Astrocyte of the hippocampus (primary cell): Measurements from ENCODE around the gene ANO4.
A peak's percentile ranks its signal among the peaks of the same experiment; 100 is the strongest.
"Not testable (repeated sequence)": the region's sequence is repeated elsewhere in the genome, so short reads cannot be mapped to it uniquely, and the experiment has no call there.

Source experiments
- DNase-seq: peaks from one replicate; pipeline ENCODE4 v3.0.0; 2011; ENCODE audit warnings: low read depth, low spot score

The ANO4 gene

GRCh38 chr12:101082706-101083105, 288.1 kb downstream of the ANO4 start:
- no peak for DNase-seq

DNA sequence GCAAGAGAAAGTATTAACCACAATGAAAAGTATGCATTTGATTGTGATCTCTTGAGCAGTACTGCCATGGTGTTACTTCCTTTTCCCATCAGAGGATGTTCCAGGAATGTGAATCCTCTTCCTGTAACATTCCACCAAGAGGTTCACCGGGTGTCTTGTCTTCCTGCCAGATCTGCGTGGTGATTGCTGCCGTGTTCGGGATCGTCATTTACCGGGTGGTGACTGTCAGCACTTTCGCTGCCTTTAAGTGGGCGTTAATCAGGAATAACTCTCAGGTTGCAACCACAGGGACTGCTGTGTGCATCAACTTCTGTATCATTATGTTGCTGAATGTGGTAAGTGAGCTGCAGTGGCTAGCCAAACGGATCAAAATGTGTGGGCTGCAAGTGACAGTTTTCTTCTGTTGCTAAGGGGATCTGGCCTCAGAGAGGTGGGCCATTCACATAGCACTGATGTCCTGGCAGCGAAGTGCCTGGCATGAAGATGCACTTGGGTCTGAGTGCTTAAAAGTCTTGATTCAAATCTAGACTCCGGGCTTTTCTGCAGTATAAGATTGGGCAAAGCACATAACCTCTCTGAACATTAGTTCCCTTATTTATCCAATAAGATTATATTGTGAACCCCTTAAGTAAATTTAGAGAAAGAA, 292.0 kb downstream of the ANO4 start:
- DNase-seq = peak; percentile 52

- DNase-seq = no peak
Observed at GRCh38 chr12:101087920-101088319, 293.3 kb downstream of the ANO4 start.

DNA sequence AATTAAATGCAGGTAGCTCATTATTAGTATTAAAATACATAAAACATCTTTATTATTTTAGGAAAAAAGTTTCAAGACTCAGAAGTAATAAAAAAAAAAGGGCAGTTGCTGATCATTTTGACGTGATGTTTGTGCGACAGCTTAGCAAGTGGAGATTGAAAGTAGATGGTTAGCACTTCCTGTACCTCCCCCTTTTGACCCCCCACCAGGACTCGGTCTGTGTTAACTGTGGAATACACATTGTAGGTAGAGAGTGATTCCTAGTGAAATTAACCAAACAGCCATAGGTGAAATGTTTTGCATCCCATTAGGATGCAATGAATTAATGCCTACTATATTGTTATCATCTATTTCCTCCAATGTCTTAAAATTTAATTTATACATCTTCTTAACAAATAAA, 294.7 kb downstream of the ANO4 start:
- DNase-seq = no peak

DNA sequence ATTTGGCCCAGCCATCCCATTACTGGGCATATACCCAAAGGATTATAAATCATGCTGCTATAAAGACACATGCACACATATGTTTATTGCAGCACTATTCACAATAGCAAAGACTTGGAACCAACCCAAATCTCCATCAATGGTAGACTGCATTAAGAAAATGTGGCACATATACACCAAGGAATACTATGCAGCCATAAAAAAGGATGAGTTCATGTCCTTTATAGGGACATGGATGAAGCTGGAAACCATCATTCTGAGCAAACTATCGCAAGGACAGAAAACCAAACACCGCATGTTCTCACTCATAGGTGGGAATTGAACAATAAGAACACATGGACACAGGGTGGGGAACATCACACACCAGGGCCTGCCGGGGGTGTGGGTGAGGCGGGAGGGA, 295.6 kb downstream of the ANO4 start:
- DNase-seq = not testable (repeated sequence)

GRCh38 chr12:101097829-101098580, 303.4 kb downstream of the ANO4 start:
- DNase-seq = no peak

GRCh38 chr12:101107032-101107763, 312.6 kb downstream of the ANO4 start:
- no peak for DNase-seq

- no peak for DNase-seq
Observed at GRCh38 chr12:101108130-101108529, 313.6 kb downstream of the ANO4 start.

GRCh38 chr12:101110866-101111265, 316.3 kb downstream of the ANO4 start:
- DNase-seq = no peak

DNA sequence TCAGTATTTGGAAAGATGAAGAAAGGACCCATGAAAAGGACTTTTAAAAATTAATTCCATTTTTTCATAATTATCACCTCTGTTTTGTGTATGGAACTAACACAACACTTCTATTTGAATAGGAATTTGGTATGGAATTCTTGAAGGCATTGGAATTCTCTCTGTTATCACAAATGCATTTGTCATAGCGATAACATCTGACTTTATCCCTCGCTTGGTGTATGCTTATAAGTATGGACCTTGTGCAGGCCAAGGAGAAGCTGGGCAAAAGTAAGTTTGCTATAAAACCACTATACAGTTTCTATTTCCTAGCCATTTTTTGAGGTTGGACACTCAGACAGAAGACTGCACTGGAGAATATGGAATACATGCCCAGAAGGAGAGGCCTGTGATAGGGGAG, 316.9 kb downstream of the ANO4 start:
- DNase-seq = no peak

DNA sequence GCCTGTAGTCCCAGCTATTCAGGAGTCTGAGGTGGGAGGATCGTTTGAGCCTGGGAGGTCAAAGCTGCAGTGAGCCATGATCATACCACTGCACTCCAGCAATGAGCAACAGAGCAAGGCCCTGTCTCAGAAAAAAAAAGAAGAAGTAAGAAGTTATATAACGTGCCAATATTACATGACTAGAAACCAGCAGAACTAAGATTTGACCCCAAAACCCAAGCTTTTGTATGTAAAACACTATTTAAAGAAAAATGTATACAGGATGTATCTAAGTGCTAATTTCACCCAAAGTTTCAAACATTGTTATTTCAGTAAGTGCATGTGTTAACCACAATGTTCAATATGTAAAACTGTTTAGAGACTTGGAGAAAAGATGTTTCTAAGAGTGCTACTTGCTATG, 320.8 kb downstream of the ANO4 start:
- DNase-seq = no peak

DNA sequence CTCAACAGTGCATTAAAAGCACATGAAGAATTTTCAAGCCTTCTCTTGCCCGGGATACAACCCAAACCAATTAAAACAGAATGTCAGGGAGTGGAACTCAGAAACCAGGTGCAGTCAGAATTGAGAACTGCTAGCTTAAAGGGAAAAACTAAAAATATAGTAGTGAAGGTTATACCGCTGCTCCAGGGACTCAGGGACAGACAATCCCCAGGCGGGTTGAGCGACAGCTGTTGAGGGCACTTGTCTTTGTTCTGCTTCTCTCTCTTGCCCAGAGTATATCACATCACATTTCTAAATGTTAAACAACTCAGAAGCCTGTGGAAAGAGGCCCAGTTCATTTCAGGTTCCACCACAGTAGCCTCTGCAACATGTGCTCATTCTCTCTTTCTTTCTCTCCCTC, 322.3 kb downstream of the ANO4 start:
- DNase-seq = no peak

- DNase-seq = no peak
Observed at GRCh38 chr12:101117842-101118241, 323.3 kb downstream of the ANO4 start.

GRCh38 chr12:101127521-101128219, 333.1 kb downstream of the ANO4 start:
- peak; percentile 74 for DNase-seq

DNA sequence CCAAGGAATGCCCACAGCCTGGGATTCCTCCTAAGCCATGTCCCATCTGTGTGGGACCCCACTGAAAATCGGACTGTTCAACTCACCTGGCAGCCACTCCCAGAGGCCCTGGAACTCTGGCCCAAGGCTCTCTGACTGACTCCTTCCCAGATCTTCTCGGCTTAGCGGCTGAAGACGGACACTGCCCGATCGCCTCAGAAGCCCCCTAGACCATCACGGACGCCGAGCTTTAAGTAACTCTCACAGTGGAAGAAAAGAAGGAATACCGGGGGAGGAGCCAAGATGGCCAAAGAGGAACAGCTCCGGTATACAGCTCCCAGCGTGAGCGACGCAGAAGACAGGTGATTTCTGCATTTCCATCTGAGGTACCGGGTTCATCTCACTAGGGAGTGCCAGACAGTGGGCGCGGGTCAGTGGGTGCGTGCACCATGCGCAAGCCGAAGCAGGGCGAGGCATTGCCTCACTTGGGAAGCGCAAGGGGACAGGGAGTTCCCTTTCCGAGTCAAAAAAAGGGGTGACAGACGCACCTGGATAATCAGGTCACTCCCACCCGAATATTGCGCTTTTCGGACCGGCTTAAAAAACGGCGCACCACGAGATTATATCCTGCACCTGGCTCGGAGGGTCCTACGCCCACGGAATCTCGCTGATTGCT, 351.3 kb downstream of the ANO4 start:
- not testable (repeated sequence) for DNase-seq

- DNase-seq = no peak
Observed at GRCh38 chr12:101165319-101165718, 370.7 kb downstream of the ANO4 start.

DNA sequence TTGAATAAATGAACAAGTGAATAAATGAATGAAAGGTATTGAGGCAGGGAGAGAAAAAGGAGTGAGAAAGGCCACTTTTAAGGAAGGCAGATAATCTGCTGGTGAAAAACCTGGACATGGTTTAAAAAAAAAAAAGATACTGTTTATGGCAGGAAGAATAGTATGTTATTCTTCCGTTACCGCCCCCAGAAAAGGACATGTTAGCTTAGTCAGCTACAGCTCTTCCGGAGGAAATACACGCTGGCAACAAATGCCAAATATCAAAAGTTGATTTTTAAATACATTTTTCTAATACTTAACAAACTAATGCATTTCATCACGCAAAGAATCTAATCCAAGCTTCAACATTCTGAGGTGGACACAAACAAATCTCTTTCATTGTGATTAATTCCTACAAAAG, 372.3 kb downstream of the ANO4 start:
- DNase-seq = no peak

DNA sequence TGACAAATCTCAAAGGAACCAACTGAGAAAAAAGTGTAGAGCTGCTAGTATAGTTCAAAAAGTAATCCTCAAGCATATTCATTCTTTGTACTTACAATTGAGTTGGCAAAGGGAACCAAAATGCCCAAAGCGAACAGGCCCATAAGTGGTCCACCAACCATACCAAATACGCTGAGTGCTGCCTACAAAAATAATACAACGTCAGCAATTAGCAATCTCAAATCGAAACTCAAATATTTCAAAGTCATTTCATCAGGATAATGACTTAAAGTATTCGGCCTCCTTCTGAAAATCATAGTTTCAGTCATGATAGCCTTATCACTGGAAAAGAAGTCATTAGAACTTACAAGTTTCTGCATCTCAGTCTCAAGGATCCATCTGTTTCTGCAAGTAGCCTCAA, 373.4 kb downstream of the ANO4 start:
- no peak for DNase-seq

GRCh38 chr12:101172316-101172715, 377.7 kb downstream of the ANO4 start:
- peak; percentile 36 for DNase-seq

DNA sequence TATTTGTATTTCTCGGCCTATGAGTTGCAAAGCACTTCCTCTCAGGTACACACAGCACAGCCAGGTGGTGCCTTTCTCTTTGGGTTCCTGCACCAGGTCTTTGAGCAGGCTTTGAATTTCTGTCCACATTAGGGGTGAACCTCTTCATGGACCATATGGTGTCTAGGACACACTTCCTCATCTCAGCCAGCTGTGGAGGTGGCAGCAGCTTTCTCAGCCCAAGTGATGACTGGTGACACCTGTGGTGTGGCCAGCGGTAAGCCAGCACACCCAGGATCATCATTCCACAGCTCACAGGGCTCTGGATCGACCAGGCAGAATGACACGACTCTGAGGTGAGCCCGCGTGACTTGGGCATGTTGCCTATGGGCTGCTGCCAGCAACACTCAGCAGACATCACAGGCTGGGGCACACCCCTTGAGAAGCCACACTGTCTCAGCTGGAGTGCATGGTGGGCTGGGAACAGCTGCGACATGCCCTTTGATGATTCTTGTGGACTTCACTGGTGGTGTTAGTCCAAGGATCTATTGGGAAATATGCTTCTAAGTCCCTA, 378.7 kb downstream of the ANO4 start:
- DNase-seq = no peak

GRCh38 chr12:101174541-101174940, 380.0 kb downstream of the ANO4 start:
- DNase-seq = no peak
